Measurements from ENCODE around the gene BUB3. TPM values are rescaled to one million over a fixed set of nuclear protein-coding genes. Genes with fewer than 3 reads are reported as not detected.

BUB3 gene
- total RNA-seq, 1 donor from 2014 or later: 12.2 TPM

DNA sequence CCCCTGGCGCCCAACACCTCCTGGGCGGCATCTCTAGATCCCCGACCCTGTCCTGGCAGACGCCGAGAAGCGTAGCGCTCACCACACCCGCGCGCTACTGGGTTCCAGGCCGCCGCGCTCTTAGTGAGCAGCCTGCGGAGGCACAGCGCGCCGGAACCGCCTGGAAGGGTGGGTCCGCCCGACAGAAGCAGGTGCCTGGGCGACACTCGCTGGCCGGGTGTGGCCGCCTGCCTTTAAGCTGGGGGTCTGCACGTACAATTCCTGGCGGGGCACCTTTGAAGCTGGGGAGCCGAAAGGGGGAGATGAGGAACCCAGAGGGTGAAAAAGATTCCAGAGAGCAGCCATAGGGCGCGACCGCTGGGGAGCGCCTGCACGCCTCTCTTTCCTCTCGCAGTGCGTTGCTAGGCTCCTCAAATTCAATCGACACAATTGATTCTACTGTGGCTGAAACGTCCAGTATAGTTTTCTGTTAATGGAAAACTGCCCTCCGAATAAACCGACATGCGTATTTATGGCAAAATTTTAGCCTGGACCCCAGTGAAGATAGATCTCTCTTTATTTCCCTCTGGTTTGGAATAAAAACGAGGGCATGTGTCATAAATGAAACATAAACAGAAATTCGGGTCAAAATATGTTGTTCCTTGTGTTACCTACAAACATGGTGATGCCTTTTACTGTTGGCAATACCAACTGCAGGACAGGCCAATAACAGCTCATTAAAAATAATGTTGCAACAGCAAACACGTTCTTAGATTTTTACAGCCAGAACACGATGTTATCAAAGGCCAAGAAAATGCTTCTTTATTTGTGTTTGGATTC lies 13.8 kb upstream of the BUB3 start:
- Histone ChIP-seq H3K27ac (no peak overlapping the region), H3K4me1 (peaks cover 8 to 23% of the 10 kb centered on the region in 2 donors), H3K9me3 (no peaks in the 10 kb centered on the region), H3K4me3 (no peak overlapping the region), H3K27me3 (peaks cover 65% of the 10 kb centered on the region), H3K36me3 (no peaks in the 10 kb centered on the region)
- no peak for DNase-seq (ENCODE audit: low spot score in 2 of 2)
- intact Hi-C loops (cut with DNase I): no loop called here
- TF ChIP-seq, protein P1, sequence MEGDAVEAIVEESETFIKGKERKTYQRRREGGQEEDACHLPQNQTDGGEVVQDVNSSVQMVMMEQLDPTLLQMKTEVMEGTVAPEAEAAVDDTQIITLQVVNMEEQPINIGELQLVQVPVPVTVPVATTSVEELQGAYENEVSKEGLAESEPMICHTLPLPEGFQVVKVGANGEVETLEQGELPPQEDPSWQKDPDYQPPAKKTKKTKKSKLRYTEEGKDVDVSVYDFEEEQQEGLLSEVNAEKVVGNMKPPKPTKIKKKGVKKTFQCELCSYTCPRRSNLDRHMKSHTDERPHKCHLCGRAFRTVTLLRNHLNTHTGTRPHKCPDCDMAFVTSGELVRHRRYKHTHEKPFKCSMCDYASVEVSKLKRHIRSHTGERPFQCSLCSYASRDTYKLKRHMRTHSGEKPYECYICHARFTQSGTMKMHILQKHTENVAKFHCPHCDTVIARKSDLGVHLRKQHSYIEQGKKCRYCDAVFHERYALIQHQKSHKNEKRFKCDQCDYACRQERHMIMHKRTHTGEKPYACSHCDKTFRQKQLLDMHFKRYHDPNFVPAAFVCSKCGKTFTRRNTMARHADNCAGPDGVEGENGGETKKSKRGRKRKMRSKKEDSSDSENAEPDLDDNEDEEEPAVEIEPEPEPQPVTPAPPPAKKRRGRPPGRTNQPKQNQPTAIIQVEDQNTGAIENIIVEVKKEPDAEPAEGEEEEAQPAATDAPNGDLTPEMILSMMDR (IDR thresholded peaks at IDR 0.05): no peak

DNA sequence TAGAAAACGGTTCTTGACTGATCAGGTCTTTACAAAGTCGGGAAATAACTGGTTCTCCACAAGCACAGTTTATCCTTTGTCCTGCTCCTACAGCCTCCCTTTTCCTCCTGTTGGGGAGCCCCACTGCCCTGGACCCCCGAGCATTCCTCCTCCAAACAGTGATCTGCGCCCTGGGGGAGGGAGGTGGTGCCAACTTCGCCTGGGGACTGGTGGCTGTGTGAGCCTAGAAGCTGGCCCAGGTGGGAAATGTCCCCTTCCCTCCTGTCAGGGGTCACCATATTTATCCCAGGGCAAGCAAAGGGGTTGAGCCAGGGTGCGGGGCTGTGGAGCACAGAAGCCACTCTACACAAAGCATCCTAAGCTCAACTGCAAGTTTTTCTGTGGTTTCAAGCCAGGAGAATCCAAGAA lies 13.2 kb upstream of the BUB3 start:
- TF ChIP-seq, protein P1 (IDR thresholded peaks at IDR 0.05): no peak
- intact Hi-C loops (cut with DNase I): no loop called here
- no peaks in the 10 kb centered on the region for H3K36me3 ChIP-seq
- peaks cover 5 to 20% of the 10 kb centered on the region in 2 donors for H3K4me1 ChIP-seq
- no peak overlapping the region for H3K4me3 ChIP-seq
- DNase-seq (ENCODE audit: low spot score in 2 of 2): no peak
- H3K9me3 ChIP-seq: no peaks in the 10 kb centered on the region
- peaks cover 59% of the 10 kb centered on the region for H3K27me3 ChIP-seq
- no peak overlapping the region for H3K27ac ChIP-seq

DNA sequence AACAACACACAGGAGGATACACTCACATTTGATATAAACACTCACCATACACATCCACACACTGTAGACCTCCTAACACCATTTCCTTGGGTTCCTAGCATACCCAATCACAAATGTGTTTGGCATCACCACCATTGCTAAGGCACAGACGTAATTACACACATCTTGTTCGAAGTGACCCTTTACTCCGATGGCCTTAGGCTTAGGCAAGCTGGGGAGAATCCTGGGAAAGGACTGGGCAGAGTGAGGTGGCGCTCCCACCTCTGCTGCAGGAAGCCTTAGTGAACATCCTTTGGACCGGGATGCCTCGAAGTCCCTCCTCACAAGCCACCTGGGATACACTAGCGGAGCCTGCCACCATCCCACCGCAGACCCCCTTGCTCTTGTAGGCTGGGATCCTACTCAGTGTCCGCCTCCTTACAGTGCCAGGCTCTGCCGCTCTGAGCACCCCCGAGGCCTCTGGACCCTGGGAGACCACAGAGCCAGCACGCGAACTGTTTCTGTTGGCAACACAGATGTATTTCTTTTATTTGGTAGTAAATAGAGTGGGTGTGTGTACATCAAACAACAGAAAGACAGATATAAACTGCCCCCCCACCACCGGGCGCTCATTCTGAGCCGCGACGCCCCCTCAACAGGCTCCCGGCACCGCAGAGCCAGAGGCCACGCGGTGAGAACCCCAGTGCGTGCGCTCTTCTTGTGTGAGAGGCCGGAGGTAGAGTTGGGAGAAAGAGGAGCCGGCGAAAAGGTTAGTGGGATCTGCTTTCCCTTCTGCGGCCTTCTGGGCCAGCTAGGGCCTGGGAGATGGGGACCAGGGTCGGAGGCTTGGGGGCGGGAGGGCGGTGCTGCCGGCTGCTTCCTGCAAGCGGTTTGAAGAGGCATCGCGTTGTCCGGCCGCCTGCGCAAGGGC lies 12.2 kb upstream of the BUB3 start:
- H3K4me3 ChIP-seq: no peak overlapping the region
- no peaks in the 10 kb centered on the region for H3K36me3 ChIP-seq
- peaks cover 5 to 11% of the 10 kb centered on the region in 2 donors for H3K4me1 ChIP-seq
- peaks cover 49% of the 10 kb centered on the region for H3K27me3 ChIP-seq
- TF ChIP-seq, protein P1 (IDR thresholded peaks at IDR 0.05): no peak
- H3K27ac ChIP-seq: no peak overlapping the region
- H3K9me3 ChIP-seq: no peaks in the 10 kb centered on the region
- DNase-seq (ENCODE audit: low spot score in 2 of 2): no peak
- intact Hi-C loops (cut with DNase I): no loop called here

DNA sequence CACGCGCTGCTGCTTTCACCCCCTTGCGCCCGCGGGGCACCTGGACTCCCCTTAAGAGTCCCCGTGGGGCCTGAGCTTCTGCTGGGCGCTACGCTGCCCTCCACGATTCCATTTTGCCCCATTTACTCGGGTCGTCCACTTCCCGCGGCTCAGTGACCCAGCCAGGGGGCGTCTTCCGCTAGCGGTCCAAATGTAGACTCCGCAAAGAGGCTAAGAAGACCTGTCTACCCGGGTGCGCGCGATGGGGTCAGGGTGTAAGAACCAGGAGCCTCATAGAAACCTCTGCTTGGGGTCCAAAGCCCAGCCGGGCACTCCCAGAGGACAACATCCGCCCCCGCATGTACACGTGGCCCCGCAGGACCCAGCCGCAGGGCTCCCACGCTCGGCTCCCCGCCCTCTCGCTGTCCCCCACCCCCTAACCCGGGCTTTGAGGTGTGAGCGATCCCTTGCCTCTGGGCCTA lies 11.5 kb upstream of the BUB3 start:
- H3K27ac ChIP-seq: no peak overlapping the region
- DNase-seq (ENCODE audit: low spot score in 2 of 2): no peak
- H3K4me3 ChIP-seq: no peak overlapping the region
- H3K36me3 ChIP-seq: no peaks in the 10 kb centered on the region
- H3K27me3 ChIP-seq: peaks cover 47% of the 10 kb centered on the region
- TF ChIP-seq, protein P1 (IDR thresholded peaks at IDR 0.05): no peak
- H3K9me3 ChIP-seq: no peaks in the 10 kb centered on the region
- intact Hi-C loops (cut with DNase I): no loop called here
- peaks cover under 1 to 4% of the 10 kb centered on the region in 2 donors for H3K4me1 ChIP-seq

DNA sequence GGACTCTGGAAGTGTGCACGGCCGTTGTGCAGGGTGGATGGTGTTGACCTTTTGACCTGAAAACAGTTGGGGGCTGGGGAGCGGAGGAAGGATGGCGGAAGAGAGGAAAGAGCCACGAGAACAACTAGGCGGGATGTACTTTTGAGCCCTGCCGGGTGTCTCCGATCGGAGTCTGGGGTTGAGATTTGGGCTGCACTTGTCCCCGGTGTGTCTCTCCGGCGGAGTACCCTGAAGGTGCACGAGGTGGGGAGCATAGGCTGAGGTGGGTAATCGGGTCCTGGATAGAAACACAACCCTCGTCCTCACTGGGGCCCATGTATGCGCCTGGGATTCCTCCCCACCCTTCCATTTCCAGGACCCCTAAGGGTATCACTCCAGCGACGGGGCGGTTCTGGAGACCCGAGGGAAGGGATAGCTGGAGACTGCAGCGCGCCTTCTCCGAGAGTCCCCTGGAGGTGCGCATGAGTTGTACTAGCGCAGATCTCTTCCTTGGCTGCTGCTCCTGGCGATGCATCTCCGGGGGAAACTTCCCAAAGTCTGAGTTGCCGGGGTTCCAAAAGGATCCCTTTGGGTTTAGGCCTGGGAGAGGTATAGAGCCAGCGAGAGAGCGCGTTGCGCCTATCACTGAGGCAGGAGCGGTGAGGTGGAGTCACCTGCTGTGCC lies 10.9 kb upstream of the BUB3 start:
- H3K27me3 ChIP-seq: peaks cover 50% of the 10 kb centered on the region
- H3K36me3 ChIP-seq: no peaks in the 10 kb centered on the region
- DNase-seq (ENCODE audit: low spot score in 2 of 2): no peak
- intact Hi-C loops (cut with DNase I): no loop called here
- no peaks in the 10 kb centered on the region for H3K9me3 ChIP-seq
- H3K4me1 ChIP-seq: peaks cover 0 to 3% of the 10 kb centered on the region in 2 donors
- TF ChIP-seq, protein P1 (IDR thresholded peaks at IDR 0.05): no peak
- no peak overlapping the region for H3K4me3 ChIP-seq
- H3K27ac ChIP-seq: no peak overlapping the region
